ENCODE results near the gene GTF2I. TPM values are rescaled to one million over a fixed set of nuclear protein-coding genes. Genes with fewer than 3 reads are reported as not detected.
"Not testable (repeated sequence)": the region's sequence is repeated elsewhere in the genome, so short reads cannot be mapped to it uniquely, and the experiment has no call there.

Gene GTF2I
- total and polyA plus RNA-seq, 8 donors, result 220 to 441 (median 380) TPM

- Histone ChIP-seq H3K27ac (peak overlapping the region; percentile 98 to 100), H3K4me1 (peaks cover 34 to 50% of the 10 kb centered on the region in 2 donors), H3K4me3 (peak overlapping the region; percentile 99 to 100), H3K36me3 (no peaks in the 10 kb centered on the region), H3K27me3 (no peaks in the 10 kb centered on the region), H3K9me3 (no peaks in the 10 kb centered on the region)
- no peak for TF ChIP-seq CTCF (IDR thresholded peaks at IDR 0.05)
- DNase-seq (peak; percentile 97 to 100 (median 99)), ATAC-seq (peak; percentile 89)
- intact Hi-C loops (cut with DNase I), result no loop called here
Measured at GRCh38 chr7:74656837-74657691, 454 bp upstream of the GTF2I start.

GRCh38 chr7:74658178-74659004, 873 bp downstream of the GTF2I start:
- no peaks in the 10 kb centered on the region for H3K9me3 ChIP-seq
- intact Hi-C loops (cut with DNase I), result no loop called here
- H3K27me3 ChIP-seq, result no peaks in the 10 kb centered on the region
- peak overlapping the region; percentile 98 to 100 for H3K27ac ChIP-seq
- no peaks in the 10 kb centered on the region for H3K36me3 ChIP-seq
- DNase-seq (peak; percentile 88 to 97 (median 94)), ATAC-seq (peak; percentile 70)
- H3K4me3 ChIP-seq, result peak overlapping the region; percentile 99 to 100
- TF ChIP-seq CTCF (IDR thresholded peaks at IDR 0.05), result no peak
- peaks cover 34 to 64% of the 10 kb centered on the region in 2 donors for H3K4me1 ChIP-seq

GRCh38 chr7:74660202-74660601, 2.7 kb downstream of the GTF2I start:
- Histone ChIP-seq H3K27ac (peak overlapping the region; percentile 83 to 98), H3K4me3 (peak overlapping the region in 1 of 2 donors; percentile 100), H3K4me1 (peaks cover 35 to 81% of the 10 kb centered on the region in 2 donors)
- H3K9me3 ChIP-seq; intact Hi-C loops (cut with DNase I); H3K27me3 ChIP-seq; ATAC-seq; H3K36me3 ChIP-seq: not testable (repeated sequence)
- peak in 1 of 4 donors; percentile 30 for DNase-seq

GRCh38 chr7:74661836-74662794, 4.6 kb downstream of the GTF2I start:
- not testable (repeated sequence) for H3K9me3 ChIP-seq

GRCh38 chr7:74665296-74665938, 7.9 kb downstream of the GTF2I start:
- peak in 1 of 4 donors; percentile 22 for DNase-seq
- no peak for TF ChIP-seq CTCF (IDR thresholded peaks at IDR 0.05)
- intact Hi-C loops (cut with DNase I), result no loop called here
- no peaks in the 10 kb centered on the region for H3K27me3 ChIP-seq
- H3K27ac ChIP-seq, result peak overlapping the region in 1 of 2 donors; percentile 53
- ATAC-seq, result no peak
- H3K9me3 ChIP-seq, result no peaks in the 10 kb centered on the region
- peaks cover 0 to 29% of the 10 kb centered on the region in 2 donors for H3K36me3 ChIP-seq
- peaks cover 20 to 68% of the 10 kb centered on the region in 2 donors for H3K4me1 ChIP-seq
- no peak overlapping the region for H3K4me3 ChIP-seq

More at GRCh38 chr7:74661836-74662794, 4.6 kb downstream of the GTF2I start:
- H3K4me3 ChIP-seq; ATAC-seq; intact Hi-C loops (cut with DNase I); H3K27me3 ChIP-seq: not testable (repeated sequence)
- peaks cover 0 to 23% of the 10 kb centered on the region in 2 donors for H3K36me3 ChIP-seq
- peak overlapping the region in 1 of 2 donors; percentile 98 for H3K27ac ChIP-seq
- DNase-seq, result peak in 1 of 4 donors; percentile 32
- peaks cover 34 to 81% of the 10 kb centered on the region in 2 donors for H3K4me1 ChIP-seq

GRCh38 chr7:74667013-74667412, 9.5 kb downstream of the GTF2I start:
- H3K27me3 ChIP-seq; intact Hi-C loops (cut with DNase I); H3K4me3 ChIP-seq; DNase-seq; H3K27ac ChIP-seq; H3K9me3 ChIP-seq: not testable (repeated sequence)
- Histone ChIP-seq H3K36me3 (peaks cover 0 to 29% of the 10 kb centered on the region in 2 donors), H3K4me1 (peaks cover 6 to 63% of the 10 kb centered on the region in 2 donors)
- peak; percentile 27 for ATAC-seq

- peaks cover 0 to 29% of the 10 kb centered on the region in 2 donors for H3K36me3 ChIP-seq
- H3K4me1 ChIP-seq, result peaks cover 9 to 58% of the 10 kb centered on the region in 2 donors
- ATAC-seq; intact Hi-C loops (cut with DNase I); DNase-seq; H3K4me3 ChIP-seq; H3K27me3 ChIP-seq; H3K9me3 ChIP-seq; H3K27ac ChIP-seq: not testable (repeated sequence)
Measured at GRCh38 chr7:74667520-74667919, 10.0 kb downstream of the GTF2I start.
